Sigmoid colon (tissue), 4 donors: ENCODE measurements around the gene RGR.

Experiments
- EP300 ChIP-seq, 4 donors: sonication (generic); formaldehyde crosslinking; IDR thresholded peaks; one replicate each; pipeline ENCODE4 v1.6.1; 2017; ENCODE audit warnings: antibody characterized with exemption in 4 of 4
- POLR2A ChIP-seq, 2 donors: fragments of 450-650 bp; IDR thresholded peaks; one replicate each; pipeline ENCODE4 v1.6.1; 2016; ENCODE audit warnings: antibody characterized with exemption in 2 of 2, mild to moderate bottlenecking in 2 of 2, moderate library complexity in 2 of 2
- POLR2AphosphoS5 ChIP-seq, 4 donors: sonication (generic); formaldehyde crosslinking; IDR thresholded peaks; one replicate each; pipeline ENCODE4 v1.6.1; 2017; ENCODE audit warnings: antibody characterized with exemption in 4 of 4
- TF ChIP-seq, protein P1 (sequence below), 4 experiments: fragments of 450-650 bp in 3 of 4; fragments of 200-600 bp in 1 of 4; IDR thresholded peaks; one replicate each; pipeline ENCODE4 v1.5.1; 2016 to 2019; ENCODE audit warnings: antibody characterized with exemption in 4 of 4, mild to moderate bottlenecking in 3 of 4, moderate library complexity in 2 of 4

DNA sequence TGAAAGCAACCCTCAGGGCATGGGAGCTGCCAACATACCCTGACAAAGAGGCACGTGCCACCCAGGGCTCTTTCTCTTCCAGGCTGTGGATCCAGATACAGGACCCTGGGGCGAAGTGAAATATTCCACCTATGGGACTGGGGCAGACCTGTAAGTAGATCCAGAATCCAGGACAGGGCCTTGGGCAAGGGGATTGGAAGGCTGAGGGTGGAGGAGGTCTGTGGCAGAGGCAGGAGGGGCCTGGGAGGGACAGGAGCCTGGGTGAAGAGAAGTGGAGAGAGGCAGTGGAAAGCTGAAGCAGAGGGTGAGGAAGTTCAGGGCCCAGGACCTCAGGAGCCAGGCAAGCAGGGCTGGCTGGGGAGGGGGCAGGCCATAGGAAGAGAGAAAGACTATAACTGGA is 33.3 kb upstream of the RGR start:
- no peak for TF ChIP-seq POLR2AphosphoS5 (IDR thresholded peaks at IDR 0.05)
- TF ChIP-seq, protein P1, sequence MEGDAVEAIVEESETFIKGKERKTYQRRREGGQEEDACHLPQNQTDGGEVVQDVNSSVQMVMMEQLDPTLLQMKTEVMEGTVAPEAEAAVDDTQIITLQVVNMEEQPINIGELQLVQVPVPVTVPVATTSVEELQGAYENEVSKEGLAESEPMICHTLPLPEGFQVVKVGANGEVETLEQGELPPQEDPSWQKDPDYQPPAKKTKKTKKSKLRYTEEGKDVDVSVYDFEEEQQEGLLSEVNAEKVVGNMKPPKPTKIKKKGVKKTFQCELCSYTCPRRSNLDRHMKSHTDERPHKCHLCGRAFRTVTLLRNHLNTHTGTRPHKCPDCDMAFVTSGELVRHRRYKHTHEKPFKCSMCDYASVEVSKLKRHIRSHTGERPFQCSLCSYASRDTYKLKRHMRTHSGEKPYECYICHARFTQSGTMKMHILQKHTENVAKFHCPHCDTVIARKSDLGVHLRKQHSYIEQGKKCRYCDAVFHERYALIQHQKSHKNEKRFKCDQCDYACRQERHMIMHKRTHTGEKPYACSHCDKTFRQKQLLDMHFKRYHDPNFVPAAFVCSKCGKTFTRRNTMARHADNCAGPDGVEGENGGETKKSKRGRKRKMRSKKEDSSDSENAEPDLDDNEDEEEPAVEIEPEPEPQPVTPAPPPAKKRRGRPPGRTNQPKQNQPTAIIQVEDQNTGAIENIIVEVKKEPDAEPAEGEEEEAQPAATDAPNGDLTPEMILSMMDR (IDR thresholded peaks at IDR 0.05), result no peak
- TF ChIP-seq EP300 (IDR thresholded peaks at IDR 0.05), result no peak
- TF ChIP-seq POLR2A (IDR thresholded peaks at IDR 0.05), result no peak
